ENCODE data around the gene UBE2D1. TPM values are rescaled to one million over a fixed set of nuclear protein-coding genes. Genes with fewer than 3 reads are reported as not detected.

UBE2D1 gene
- total and polyA plus RNA-seq, 2 of the 8 experiments (the other 6 are each of a cell fraction or from before 2014, with no cell fraction given) = 21.2 to 33.5 TPM

- H3K79me1 ChIP-seq (ENCODE audit: low read depth, low read length) = no peaks in the 10 kb centered on the region
- ChIA-PET POLR2A (ENCODE audit: partially characterized antibody) (no interaction called here), CTCF (ENCODE audit: partially characterized antibody) (no interaction called here)
- no peak overlapping the region for H2BK20ac ChIP-seq (ENCODE audit: low read length)
- H2AFZ ChIP-seq (ENCODE audit: low read length) = no peak overlapping the region
- H2BK15ac ChIP-seq (ENCODE audit: low read length) = no peak overlapping the region
- no peak overlapping the region for H3K23ac ChIP-seq (ENCODE audit: insufficient read length)
- no peaks in the 10 kb centered on the region for H3K4me1 ChIP-seq (replicated peaks in 1 of 4; ENCODE audit: control insufficient read depth in 3 of 4, insufficient read depth in 4 of 4, low read length in 3 of 4)
- H4K91ac ChIP-seq (replicated peaks; ENCODE audit: insufficient read length, low read length) = no peak overlapping the region
- no peak overlapping the region for H3K4ac ChIP-seq (replicated peaks; ENCODE audit: insufficient read length, low read depth, low read length)
- FAIRE-seq (no peak), DNase-seq (ENCODE audit: low read depth in 1 of 2, low spot score in 2 of 2) (no peak)
- no peak overlapping the region for H3K27ac ChIP-seq (ENCODE audit: low read depth, low read length)
- no peak overlapping the region for H3K9ac ChIP-seq (replicated peaks in 1 of 4; ENCODE audit: extremely low read depth in 1 of 4, low read depth in 3 of 4, low read length in 3 of 4)
- H4K5ac ChIP-seq (ENCODE audit: insufficient read length, low read depth, low read length) = no peak overlapping the region
- H2BK12ac ChIP-seq (ENCODE audit: low read depth, low read length) = no peak overlapping the region
- H3K14ac ChIP-seq (ENCODE audit: insufficient read length) = no peak overlapping the region
- H2BK120ac ChIP-seq (replicated peaks; ENCODE audit: low read depth, low read length) = no peak overlapping the region
- no peak overlapping the region for H2BK5ac ChIP-seq (ENCODE audit: low read depth, low read length)
- H3K18ac ChIP-seq (ENCODE audit: extremely low read depth, low read length) = no peak overlapping the region
- H3K23me2 ChIP-seq (ENCODE audit: low read depth, low read length) = no peaks in the 10 kb centered on the region
- no peaks in the 10 kb centered on the region for H3K27me3 ChIP-seq (replicated peaks in 1 of 4; ENCODE audit: control insufficient read depth in 3 of 4, extremely low read depth in 1 of 4, insufficient read depth in 3 of 4, low read length in 3 of 4)
- H4K20me1 ChIP-seq (replicated peaks in 1 of 2; ENCODE audit: control insufficient read depth in 1 of 2, insufficient read depth in 2 of 2, low read length in 2 of 2) = no peaks in the 10 kb centered on the region
- H3K36me3 ChIP-seq (ENCODE audit: control insufficient read depth in 2 of 4, insufficient read depth in 4 of 4, low read length in 3 of 4) = no peaks in the 10 kb centered on the region
- no peaks in the 10 kb centered on the region for H3K9me3 ChIP-seq (ENCODE audit: insufficient read depth in 2 of 2, low read depth in 1 of 2, low read length in 1 of 2)
- H3K4me2 ChIP-seq (ENCODE audit: insufficient read depth in 1 of 2, low read depth in 2 of 2, low read length in 2 of 2) = no peak overlapping the region
- TF ChIP-seq HDAC6 (IDR thresholded peaks at IDR 0.05; ENCODE audit: low read depth, low read length) = no peak
- TF ChIP-seq ATF3 (IDR thresholded peaks at IDR 0.05; ENCODE audit: insufficient read depth, low read depth, low read length) = no peak
- no peak for TF ChIP-seq FOSL1 (IDR thresholded peaks at IDR 0.05; ENCODE audit: insufficient read depth, low read depth, low read length)
- no peak for TF ChIP-seq KDM5A (IDR thresholded peaks at IDR 0.05; ENCODE audit: low read length)
- no peak for TF ChIP-seq YY1 (IDR thresholded peaks at IDR 0.05; ENCODE audit: low read depth, low read length)
- TF ChIP-seq SUZ12 (IDR thresholded peaks at IDR 0.05; ENCODE audit: low read length) = no peak
- TF ChIP-seq BRCA1 (IDR thresholded peaks at IDR 0.05; ENCODE audit: low read depth, low read length) = no peak
- TF ChIP-seq SP4 (IDR thresholded peaks at IDR 0.05; ENCODE audit: low read length) = no peak
- TF ChIP-seq RNF2 (IDR thresholded peaks at IDR 0.05; ENCODE audit: borderline replicate concordance, low read depth, low read length, missing control alignments, poor library complexity, severe bottlenecking) = no peak
- no peak for TF ChIP-seq CHD1 (IDR thresholded peaks at IDR 0.05; ENCODE audit: low read depth, low read length)
- TF ChIP-seq NRF1 (IDR thresholded peaks at IDR 0.05; ENCODE audit: low read depth, low read length) = no peak
- no peak for TF ChIP-seq TCF12 (IDR thresholded peaks at IDR 0.05; ENCODE audit: low read depth, low read length)
- WGBS, 2 experiments (ENCODE audit: extremely low coverage in 1 of 2, insufficient coverage in 1 of 2, insufficient read length in 1 of 2, insufficient replicate concordance in 2 of 2, low coverage in 1 of 2, low lambda C conversion rate in 2 of 2, missing lambda C conversion rate in 1 of 2) = 92% methylated on average over 1 of the region's 1 CpG; no CpG with 5 or more reads in 1 of the 2 experiments
- no peak overlapping the region for H3K4me3 ChIP-seq (ENCODE audit: extremely low read depth in 1 of 4, insufficient read depth in 2 of 4, low read depth in 3 of 4, low read length in 4 of 4)
- no peak overlapping the region for H4K8ac ChIP-seq (ENCODE audit: extremely low read depth, insufficient read depth, low read length)
- H2AK5ac ChIP-seq (ENCODE audit: low read depth, low read length) = no peak overlapping the region
- H3K56ac ChIP-seq (replicated peaks; ENCODE audit: insufficient read length, low read depth, low read length) = no peak overlapping the region
- H3K79me2 ChIP-seq (ENCODE audit: control insufficient read depth in 1 of 2, insufficient read depth in 2 of 2, low read length in 2 of 2) = no peaks in the 10 kb centered on the region
Observed at GRCh38 chr10:58322835-58323209, 12.0 kb upstream of the UBE2D1 start.

Data from H1 (cell line).